GM12878 (cell line): ENCODE data around the gene DNAAF3.
A peak's percentile ranks its signal among the peaks of the same experiment; 100 is the strongest.

Experiments used
- CEBPB ChIP-seq, 2 experiments: fragments of 150-350 bp in 1 of 2; IDR thresholded peaks; 2 replicates each; pipeline ENCODE4 v1.6.1; 2012 to 2014; ENCODE audit warnings: low read depth in 2 of 2, low read length in 2 of 2, borderline replicate concordance in 1 of 2, inconsistent platforms in 1 of 2
- NR2F1 ChIP-seq: fragments of 450-650 bp; conservative IDR thresholded peaks from 2 replicates; pipeline ENCODE4 v1.6.1; 2017; ENCODE audit warnings: mild to moderate bottlenecking
- POLR2A ChIP-seq: IDR thresholded peaks from 2 replicates; pipeline ENCODE4 v1.6.1; 2011; ENCODE audit warnings: low read depth, mild to moderate bottlenecking, low read length
- SUZ12 ChIP-seq: fragments of 200-600 bp; sonication (generic); IDR thresholded peaks from one replicate; pipeline ENCODE4 v1.6.1; 2018; ENCODE audit warnings: antibody characterized with exemption, mild to moderate bottlenecking; ENCODE audit not compliant: unreplicated experiment
- TF ChIP-seq, protein P1 (sequence below), 3 experiments: IDR thresholded peaks in 2 of 3; conservative IDR thresholded peaks in 1 of 3; 2 replicates each; pipeline ENCODE4 v1.5.1; 2011; ENCODE audit warnings: low read depth in 3 of 3, low read length in 3 of 3, mild to moderate bottlenecking in 3 of 3, control low read depth in 2 of 3, moderate library complexity in 2 of 3, inconsistent platforms in 1 of 3, mixed read lengths in 1 of 3; ENCODE audit not compliant: control insufficient read depth in 2 of 3, insufficient read depth in 1 of 3; ENCODE audit errors: extremely low read depth in 1 of 3

DNA sequence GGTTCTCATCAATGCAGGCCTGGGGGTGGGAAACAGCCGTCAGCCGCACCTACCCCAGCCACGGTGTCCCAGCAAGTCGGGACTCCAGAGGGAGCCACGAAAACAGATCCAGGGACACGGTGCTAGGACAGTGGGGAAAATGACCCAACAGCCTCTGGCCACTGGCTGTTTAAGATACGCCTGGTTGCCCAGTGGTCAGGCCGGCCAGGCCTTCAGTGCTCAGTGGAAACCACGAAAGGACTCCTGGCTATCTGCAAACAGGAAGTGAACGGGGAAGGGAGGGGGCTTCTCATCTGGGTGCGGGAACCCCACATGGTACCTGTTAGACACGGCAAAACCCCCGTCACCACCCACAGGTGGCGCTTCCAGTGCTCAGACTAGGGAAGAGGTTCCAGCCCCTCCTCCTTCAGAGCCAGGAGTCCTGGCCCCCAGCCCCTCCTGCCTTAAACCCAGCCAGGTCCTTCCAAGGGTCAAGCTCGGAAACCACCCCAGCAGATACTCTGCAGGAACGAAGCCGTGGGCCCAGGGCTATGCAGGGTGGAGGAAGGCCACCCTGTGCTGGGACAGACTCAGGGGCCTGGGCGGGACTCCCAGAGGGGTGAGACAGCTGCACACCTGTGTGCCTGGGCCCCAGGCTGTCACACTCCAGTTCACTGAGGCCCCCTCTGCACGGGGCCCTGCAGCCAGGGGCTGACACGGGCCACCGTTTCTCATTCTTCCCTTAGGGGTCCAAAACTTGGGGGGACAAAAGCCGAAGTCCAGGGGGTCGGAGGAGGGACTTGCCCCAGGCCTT is 53.4 kb downstream of the DNAAF3 start:
- TF ChIP-seq CEBPB (IDR thresholded peaks at IDR 0.05; ENCODE audit: borderline replicate concordance in 1 of 2, low read depth in 2 of 2, low read length in 2 of 2) (no peak), POLR2A (no peak), SUZ12 (no peak), NR2F1 (peak; percentile 22; the same call in 1 of the 2 replicates)
- TF ChIP-seq, protein P1, sequence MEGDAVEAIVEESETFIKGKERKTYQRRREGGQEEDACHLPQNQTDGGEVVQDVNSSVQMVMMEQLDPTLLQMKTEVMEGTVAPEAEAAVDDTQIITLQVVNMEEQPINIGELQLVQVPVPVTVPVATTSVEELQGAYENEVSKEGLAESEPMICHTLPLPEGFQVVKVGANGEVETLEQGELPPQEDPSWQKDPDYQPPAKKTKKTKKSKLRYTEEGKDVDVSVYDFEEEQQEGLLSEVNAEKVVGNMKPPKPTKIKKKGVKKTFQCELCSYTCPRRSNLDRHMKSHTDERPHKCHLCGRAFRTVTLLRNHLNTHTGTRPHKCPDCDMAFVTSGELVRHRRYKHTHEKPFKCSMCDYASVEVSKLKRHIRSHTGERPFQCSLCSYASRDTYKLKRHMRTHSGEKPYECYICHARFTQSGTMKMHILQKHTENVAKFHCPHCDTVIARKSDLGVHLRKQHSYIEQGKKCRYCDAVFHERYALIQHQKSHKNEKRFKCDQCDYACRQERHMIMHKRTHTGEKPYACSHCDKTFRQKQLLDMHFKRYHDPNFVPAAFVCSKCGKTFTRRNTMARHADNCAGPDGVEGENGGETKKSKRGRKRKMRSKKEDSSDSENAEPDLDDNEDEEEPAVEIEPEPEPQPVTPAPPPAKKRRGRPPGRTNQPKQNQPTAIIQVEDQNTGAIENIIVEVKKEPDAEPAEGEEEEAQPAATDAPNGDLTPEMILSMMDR (IDR thresholded peaks at IDR 0.05 in 2 of 3, conservative IDR thresholded peaks at IDR 0.05 in 1 of 3; ENCODE audit: control insufficient read depth in 2 of 3, extremely low read depth in 1 of 3, insufficient read depth in 1 of 3, low read depth in 3 of 3, low read length in 3 of 3): peak; percentile 9 to 25 (median 14); a peak in 2 of 6 replicates
